Esophagus muscularis mucosa (tissue), 4 donors: Measurements from ENCODE around the gene RCOR1. TPM values are rescaled to one million over a fixed set of nuclear protein-coding genes. Genes with fewer than 3 reads are reported as not detected.

Source experiments
- DNase-seq: peaks from one replicate; pipeline ENCODE4 v3.0.0-alpha.2; 2017; ENCODE audit errors: extremely low spot score
- H3K27ac ChIP-seq, 4 donors: fragments of 200-600 bp; sonication (generic); replicated peaks in 1 of 4; 1 replicate in 3 of 4; 2 replicates in 1 of 4; pipeline ENCODE4 v1.5.1; 2016 to 2019; ENCODE audit warnings: mild to moderate bottlenecking in 1 of 4
- H3K27me3 ChIP-seq, 4 donors: fragments of 200-600 bp; sonication (generic); one replicate each; pipeline versions ENCODE4 v1.5.1 to v1.6.0; 2016 to 2019
- H3K36me3 ChIP-seq, 4 donors: fragments of 200-600 bp; sonication (generic); one replicate each; pipeline ENCODE4 v1.5.1; 2016 to 2019
- H3K4me1 ChIP-seq, 4 donors: fragments of 200-600 bp; sonication (generic); one replicate each; pipeline ENCODE4 v1.5.1; 2016 to 2019
- H3K4me3 ChIP-seq, 4 donors: fragments of 200-600 bp; sonication (generic); 1 replicate in 2 of 4; 2 replicates in 2 of 4; pipeline ENCODE4 v1.5.1; 2016 to 2019; ENCODE audit warnings: mild to moderate bottlenecking in 4 of 4, moderate library complexity in 1 of 4
- H3K9me3 ChIP-seq, 4 donors: fragments of 200-600 bp; sonication (generic); 1 replicate in 3 of 4; 2 replicates in 1 of 4; pipeline ENCODE4 v1.5.1; 2016 to 2019
- CTCF ChIP-seq, 3 experiments: fragments of 200-600 bp in 2 of 3; fragments of 450-650 bp in 1 of 3; sonication (generic) in 2 of 3; IDR thresholded peaks; one replicate each; pipeline ENCODE4 v1.5.1; 2017 to 2019; ENCODE audit warnings: antibody characterized with exemption in 3 of 3, mild to moderate bottlenecking in 2 of 3, moderate library complexity in 1 of 3
- EP300 ChIP-seq: sonication (generic); formaldehyde crosslinking; IDR thresholded peaks from one replicate; pipeline ENCODE4 v1.6.1; 2017; ENCODE audit warnings: antibody characterized with exemption
- POLR2A ChIP-seq: fragments of 450-650 bp; IDR thresholded peaks from one replicate; pipeline ENCODE4 v1.6.1; 2017; ENCODE audit warnings: antibody characterized with exemption, moderate library complexity, mild to moderate bottlenecking, low read depth
- POLR2AphosphoS5 ChIP-seq, 2 donors: sonication (generic); formaldehyde crosslinking; IDR thresholded peaks; one replicate each; pipeline ENCODE4 v1.6.1; 2017; ENCODE audit warnings: antibody characterized with exemption in 2 of 2
- WGBS: methylation state at CpG from one replicate; pipeline ENCODE4 v1.1.5; 2018; 5-methylcytosine and 5-hydroxymethylcytosine counted together
- intact Hi-C: fragments of 100-400 bp; cut with DNase I; formaldehyde crosslinking; loops from one replicate; pipeline ENCODE4 v1.15.1; 2023
- total RNA-seq, 4 donors: library from RNA; depleted of rRNA; stranded (reverse); fragments of >200 nt; gene quantifications; one replicate each; pipeline versions ENCODE4 v1.1.0 to v1.2.1, GENCODE V29; 2016

The RCOR1 gene
- total RNA-seq, 4 donors from 2014 or later: 12.9 to 14.8 (median 13.8) TPM

GRCh38 chr14:102603293-102603907, 11.0 kb downstream of the RCOR1 start:
- intact Hi-C loops: no loop called here

GRCh38 chr14:102604183-102604582, 11.7 kb downstream of the RCOR1 start:
- Histone ChIP-seq H3K36me3 (no peaks in the 10 kb centered on the region), H3K4me1 (peaks cover 16 to 52% (median 44%) of the 10 kb centered on the region in 4 donors), H3K27me3 (no peaks in the 10 kb centered on the region), H3K27ac (no peak overlapping the region), H3K9me3 (no peaks in the 10 kb centered on the region), H3K4me3 (no peak overlapping the region)
- no peak for DNase-seq
- intact Hi-C loops: no loop called here
- no peak for TF ChIP-seq CTCF (IDR thresholded peaks at IDR 0.05)
- no peak for TF ChIP-seq POLR2AphosphoS5 (IDR thresholded peaks at IDR 0.05)
- WGBS: 62% methylated on average over 2 of the region's 2 CpGs

More at GRCh38 chr14:102603293-102603907, 11.0 kb downstream of the RCOR1 start:
- Histone ChIP-seq H3K27me3 (no peaks in the 10 kb centered on the region), H3K27ac (no peak overlapping the region), H3K4me3 (no peak overlapping the region), H3K36me3 (no peaks in the 10 kb centered on the region), H3K4me1 (peaks cover 16 to 49% (median 44%) of the 10 kb centered on the region in 4 donors), H3K9me3 (no peaks in the 10 kb centered on the region)
- 92% methylated on average over 4 of the region's 4 CpGs for WGBS
- no peak for TF ChIP-seq EP300
- no peak for TF ChIP-seq POLR2AphosphoS5 (IDR thresholded peaks at IDR 0.05)
- TF ChIP-seq POLR2A: no peak
- no peak for TF ChIP-seq CTCF (IDR thresholded peaks at IDR 0.05)
- no peak for DNase-seq

- Histone ChIP-seq H3K4me3 (no peak overlapping the region), H3K27ac (no peak overlapping the region), H3K36me3 (no peaks in the 10 kb centered on the region), H3K27me3 (no peaks in the 10 kb centered on the region), H3K4me1 (peaks cover 16 to 52% (median 43%) of the 10 kb centered on the region in 4 donors), H3K9me3 (no peaks in the 10 kb centered on the region)
- TF ChIP-seq CTCF (IDR thresholded peaks at IDR 0.05): no peak
- TF ChIP-seq POLR2A: no peak
- TF ChIP-seq EP300: no peak
- no peak for TF ChIP-seq POLR2AphosphoS5 (IDR thresholded peaks at IDR 0.05)
- 50% methylated on average over 2 of the region's 2 CpGs for WGBS
- intact Hi-C loops: no loop called here
- no peak for DNase-seq
Measured at GRCh38 chr14:102605029-102605428, 12.6 kb downstream of the RCOR1 start.

GRCh38 chr14:102606296-102606695, 13.8 kb downstream of the RCOR1 start:
- intact Hi-C loops: no loop called here
- no peaks in the 10 kb centered on the region for H3K36me3 ChIP-seq
- TF ChIP-seq POLR2A (no peak), CTCF (IDR thresholded peaks at IDR 0.05) (no peak), POLR2AphosphoS5 (IDR thresholded peaks at IDR 0.05) (no peak), EP300 (no peak)
- H3K4me3 ChIP-seq: no peak overlapping the region
- H3K27ac ChIP-seq: no peak overlapping the region
- no peak for DNase-seq
- 91% methylated on average over 4 of the region's 4 CpGs for WGBS
- H3K9me3 ChIP-seq: no peaks in the 10 kb centered on the region
- H3K27me3 ChIP-seq: no peaks in the 10 kb centered on the region
- H3K4me1 ChIP-seq: peaks cover 16 to 57% (median 45%) of the 10 kb centered on the region in 4 donors

GRCh38 chr14:102608064-102608446, 15.6 kb downstream of the RCOR1 start:
- TF ChIP-seq POLR2AphosphoS5 (IDR thresholded peaks at IDR 0.05) (no peak), POLR2A (no peak), EP300 (no peak), CTCF (IDR thresholded peaks at IDR 0.05) (no peak)
- Histone ChIP-seq H3K4me3 (no peak overlapping the region), H3K4me1 (peaks cover 16 to 56% (median 42%) of the 10 kb centered on the region in 4 donors), H3K27me3 (no peaks in the 10 kb centered on the region), H3K36me3 (no peaks in the 10 kb centered on the region), H3K9me3 (no peaks in the 10 kb centered on the region), H3K27ac (no peak overlapping the region)
- intact Hi-C loops: no loop called here
- DNase-seq: no peak
- 72% methylated on average over 4 of the region's 4 CpGs for WGBS
